HG02870 (cell line): Measurements from ENCODE around the gene PIGZ.

Experiments used
- ATAC-seq: cut with Tn5 transposase; IDR thresholded peaks from one replicate; pipeline ENCODE4 v1.9.1; 2021; ENCODE audit warnings: mild to moderate bottlenecking, moderate library complexity; ENCODE audit not compliant: unreplicated experiment

The PIGZ gene

GRCh38 chr3:196927571-196928453 is 40.8 kb downstream of the PIGZ start:
- ATAC-seq: no peak

- no peak for ATAC-seq
Measured at GRCh38 chr3:196920733-196921132, 47.9 kb downstream of the PIGZ start.

- no peak for ATAC-seq
Measured at GRCh38 chr3:196918968-196919367, 49.7 kb downstream of the PIGZ start.

- no peak for ATAC-seq
Measured at GRCh38 chr3:196916995-196917394, 51.6 kb downstream of the PIGZ start.

- ATAC-seq: no peak
Measured at GRCh38 chr3:196916221-196916620, 52.4 kb downstream of the PIGZ start.

GRCh38 chr3:196915375-196915774 is 53.3 kb downstream of the PIGZ start:
- no peak for ATAC-seq

GRCh38 chr3:196914866-196915265 is 53.8 kb downstream of the PIGZ start:
- ATAC-seq: no peak

GRCh38 chr3:196903740-196904139 is 64.9 kb downstream of the PIGZ start:
- no peak for ATAC-seq

GRCh38 chr3:196902296-196902695 is 66.3 kb downstream of the PIGZ start:
- no peak for ATAC-seq

GRCh38 chr3:196901768-196902167 is 66.9 kb downstream of the PIGZ start:
- ATAC-seq: no peak
